PC-9 (cell line): ENCODE results near the gene OSBPL3. TPM values are rescaled to one million over a fixed set of nuclear protein-coding genes. Genes with fewer than 3 reads are reported as not detected.
A peak's percentile ranks its signal among the peaks of the same experiment; 100 is the strongest.

Source experiments
- BruUV-seq: library from RNA; stranded (reverse); fragments of 400-500 nt; replicated peaks from 2 replicates; lab custom pipeline; 2021; lab: Mats Ljungman, UMichigan
- CTCF ChIA-PET: fragments of 300-600 bp; sonication (Branson Sonifier 250); formaldehyde crosslinking; loops from one replicate; lab custom pipeline; 2022; ENCODE audit warnings: antibody characterized with exemption; lab: Charles Lee
- POLR2A ChIA-PET: fragments of 300-600 bp; sonication (Branson Sonifier 250); formaldehyde crosslinking; loops from one replicate; lab custom pipeline; 2022; ENCODE audit warnings: antibody characterized with exemption; ENCODE audit not compliant: unreplicated experiment; lab: Charles Lee
- DNase-seq, 2 experiments: peaks; one replicate each; pipeline versions ENCODE4 v3.0.0 to v3.0.0-alpha.2; 2015 to 2022; ENCODE audit warnings: mixed read lengths in 1 of 2
- H2AFZ ChIP-seq: fragments of 200-600 bp; sonication (generic); 2 replicates; pipeline ENCODE4 v1.8.1; 2017; ENCODE audit warnings: antibody characterized with exemption
- H3F3A ChIP-seq: fragments of 200-600 bp; sonication (generic); 2 replicates; pipeline ENCODE4 v1.8.1; 2017; ENCODE audit warnings: antibody characterized with exemption, mild to moderate bottlenecking, low read depth; ENCODE audit not compliant: insufficient read depth
- H3K27ac ChIP-seq: fragments of 200-600 bp; sonication (generic); 2 replicates; pipeline ENCODE4 v1.6.1; 2016; ENCODE audit warnings: mixed run types
- H3K27me3 ChIP-seq: fragments of 200-600 bp; sonication (generic); 2 replicates; pipeline ENCODE4 v1.6.1; 2016; ENCODE audit warnings: low read depth, mixed run types; ENCODE audit not compliant: insufficient read depth
- H3K36me3 ChIP-seq: fragments of 200-600 bp; sonication (generic); 2 replicates; pipeline ENCODE4 v1.6.1; 2016; ENCODE audit warnings: low read depth, mixed run types
- H3K4me1 ChIP-seq: fragments of 200-600 bp; sonication (generic); replicated peaks from 2 replicates; pipeline ENCODE4 v1.6.1; 2016; ENCODE audit warnings: mixed run types; ENCODE audit not compliant: insufficient read depth
- H3K4me2 ChIP-seq: fragments of 200-600 bp; sonication (generic); 2 replicates; pipeline ENCODE4 v1.6.1; 2017; ENCODE audit warnings: mixed run types
- H3K4me3 ChIP-seq: fragments of 200-600 bp; sonication (generic); 2 replicates; pipeline ENCODE4 v1.6.1; 2016; ENCODE audit warnings: mixed run types
- H3K79me2 ChIP-seq: fragments of 200-600 bp; sonication (generic); 2 replicates; pipeline ENCODE4 v1.6.1; 2017; ENCODE audit warnings: low read depth, mixed run types
- H3K9me2 ChIP-seq: fragments of 200-600 bp; sonication (generic); 2 replicates; pipeline ENCODE4 v1.8.1; 2017; ENCODE audit warnings: mild to moderate bottlenecking; ENCODE audit not compliant: insufficient read depth
- H3K9me3 ChIP-seq: fragments of 200-600 bp; sonication (generic); 2 replicates; pipeline ENCODE4 v1.8.1; 2016; ENCODE audit warnings: low read depth; ENCODE audit not compliant: insufficient read depth
- H4K20me1 ChIP-seq: fragments of 200-600 bp; sonication (generic); 2 replicates; pipeline ENCODE4 v1.8.1; 2017; ENCODE audit not compliant: insufficient read depth
- EZH2 ChIP-seq: fragments of 200-600 bp; sonication (generic); IDR thresholded peaks from 2 replicates; pipeline ENCODE4 v1.8.0; 2017; ENCODE audit warnings: antibody characterized with exemption, low read depth
- intact Hi-C: fragments of 100-400 bp; cut with micrococcal nuclease; formaldehyde crosslinking; loops from one replicate; pipeline ENCODE4 v1.10.0; 2022; ENCODE audit not compliant: unreplicated experiment
- total RNA-seq: library from RNA; stranded (reverse); gene quantifications from 2 replicates; pipeline ENCODE4 v1.2.3, GENCODE V29; 2021
- TF ChIP-seq, protein P1 (sequence below): fragments of 200-600 bp; sonication (generic); conservative IDR thresholded peaks from 2 replicates; pipeline ENCODE4 v1.6.1; 2017; ENCODE audit warnings: mixed run types, antibody characterized with exemption, mild to moderate bottlenecking, moderate library complexity

The OSBPL3 gene
- total RNA-seq, 1 experiment from 2014 or later = 87.6 TPM

DNA sequence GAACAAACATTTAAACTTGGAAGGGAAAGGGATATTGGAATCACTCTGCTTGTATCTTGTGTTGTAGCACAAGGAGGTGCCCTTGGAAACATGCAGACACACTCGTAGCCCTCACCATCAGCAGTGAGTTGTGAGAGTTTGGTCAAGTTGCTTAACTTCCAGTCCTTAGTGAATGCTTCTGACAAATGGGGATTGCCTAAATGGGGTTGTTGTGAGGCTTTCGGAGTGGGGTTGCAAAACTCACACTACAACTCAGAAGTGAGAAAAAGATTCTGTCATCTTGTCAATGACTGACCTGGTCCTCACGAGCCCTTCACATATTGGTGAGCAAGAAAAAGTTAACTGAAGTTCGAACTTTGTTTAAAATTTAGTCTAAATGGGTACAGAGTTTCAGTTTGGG lies 193.7 kb downstream of the OSBPL3 start:
- Histone ChIP-seq H3K9me2 (no peaks in the 10 kb centered on the region), H3K27me3 (no peaks in the 10 kb centered on the region), H2AFZ (no peak overlapping the region), H3K9me3 (peaks cover 10% of the 10 kb centered on the region; the same call in 1 of the 2 replicates), H4K20me1 (no peaks in the 10 kb centered on the region), H3K4me3 (no peak overlapping the region), H3K4me2 (peak overlapping the region; percentile 25), H3K4me1 (peaks cover 18% of the 10 kb centered on the region), H3F3A (peaks cover 25% of the 10 kb centered on the region), H3K27ac (peak overlapping the region; percentile 78), H3K36me3 (no peaks in the 10 kb centered on the region), H3K79me2 (no peaks in the 10 kb centered on the region)
- intact Hi-C loops = no loop called here
- TF ChIP-seq, protein P1, sequence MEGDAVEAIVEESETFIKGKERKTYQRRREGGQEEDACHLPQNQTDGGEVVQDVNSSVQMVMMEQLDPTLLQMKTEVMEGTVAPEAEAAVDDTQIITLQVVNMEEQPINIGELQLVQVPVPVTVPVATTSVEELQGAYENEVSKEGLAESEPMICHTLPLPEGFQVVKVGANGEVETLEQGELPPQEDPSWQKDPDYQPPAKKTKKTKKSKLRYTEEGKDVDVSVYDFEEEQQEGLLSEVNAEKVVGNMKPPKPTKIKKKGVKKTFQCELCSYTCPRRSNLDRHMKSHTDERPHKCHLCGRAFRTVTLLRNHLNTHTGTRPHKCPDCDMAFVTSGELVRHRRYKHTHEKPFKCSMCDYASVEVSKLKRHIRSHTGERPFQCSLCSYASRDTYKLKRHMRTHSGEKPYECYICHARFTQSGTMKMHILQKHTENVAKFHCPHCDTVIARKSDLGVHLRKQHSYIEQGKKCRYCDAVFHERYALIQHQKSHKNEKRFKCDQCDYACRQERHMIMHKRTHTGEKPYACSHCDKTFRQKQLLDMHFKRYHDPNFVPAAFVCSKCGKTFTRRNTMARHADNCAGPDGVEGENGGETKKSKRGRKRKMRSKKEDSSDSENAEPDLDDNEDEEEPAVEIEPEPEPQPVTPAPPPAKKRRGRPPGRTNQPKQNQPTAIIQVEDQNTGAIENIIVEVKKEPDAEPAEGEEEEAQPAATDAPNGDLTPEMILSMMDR = no peak
- TF ChIP-seq EZH2 = no peak
- ChIA-PET CTCF (no interaction called here), POLR2A (no interaction called here)
- no peak for DNase-seq
- no TSS peak for BruUV-seq

DNA sequence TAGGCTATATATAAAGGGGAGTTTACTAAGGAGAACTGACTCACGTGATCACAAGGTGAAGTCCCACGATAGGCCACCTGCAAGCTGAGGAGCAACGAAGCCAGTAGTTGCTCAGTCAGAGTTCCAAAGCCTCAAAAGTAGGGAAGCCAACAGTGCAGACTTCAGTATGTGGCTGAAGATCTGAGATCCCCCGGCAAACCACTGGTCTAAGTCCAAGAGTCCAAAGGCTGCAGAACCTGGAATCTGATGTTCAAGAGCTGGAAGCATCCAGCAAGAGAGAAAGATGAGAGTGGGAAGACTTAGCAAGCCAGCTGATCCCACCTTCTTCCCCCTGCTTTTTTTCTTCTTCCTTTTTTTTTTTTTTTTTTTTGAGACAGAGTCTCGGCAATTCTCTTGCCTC lies 195.7 kb downstream of the OSBPL3 start:
- no TSS peak for BruUV-seq
- peaks cover 18% of the 10 kb centered on the region for H3K4me1 ChIP-seq
- no peak overlapping the region for H3K4me3 ChIP-seq
- H3K4me2 ChIP-seq = no peak overlapping the region
- H3K36me3 ChIP-seq = no peaks in the 10 kb centered on the region
- H3K9me3 ChIP-seq = peaks cover 10% of the 10 kb centered on the region; the same call in 1 of the 2 replicates
- POLR2A ChIA-PET = no interaction called here
- CTCF ChIA-PET = no interaction called here
- H3F3A ChIP-seq = peaks cover 25% of the 10 kb centered on the region
- no peaks in the 10 kb centered on the region for H3K27me3 ChIP-seq
- H4K20me1 ChIP-seq = no peaks in the 10 kb centered on the region
- no peaks in the 10 kb centered on the region for H3K9me2 ChIP-seq
- H3K79me2 ChIP-seq = no peaks in the 10 kb centered on the region
- DNase-seq = no peak
- H3K27ac ChIP-seq = no peak overlapping the region
- intact Hi-C loops = no loop called here
- TF ChIP-seq, protein P1 = no peak
- TF ChIP-seq EZH2 = no peak
- no peak overlapping the region for H2AFZ ChIP-seq

DNA sequence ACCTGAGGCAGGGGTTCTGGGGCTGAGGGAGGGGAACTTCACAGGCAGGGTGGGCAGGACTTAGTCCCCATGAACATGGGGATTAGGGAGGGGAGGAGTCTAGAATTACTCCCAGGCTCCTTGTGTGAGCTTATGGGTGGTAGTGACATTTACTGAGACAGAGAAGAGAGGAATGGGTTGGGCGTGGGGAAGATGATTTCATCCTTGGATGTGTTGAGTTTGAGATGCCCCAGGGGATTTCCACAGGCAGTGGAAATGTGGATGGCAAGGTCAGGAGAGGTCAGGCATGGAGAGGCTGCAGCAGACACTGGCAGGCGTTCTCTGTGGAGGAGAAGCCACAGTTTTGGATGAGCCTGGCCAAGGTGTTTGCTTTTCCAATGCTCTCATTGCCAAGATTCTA lies 196.3 kb downstream of the OSBPL3 start:
- Histone ChIP-seq H3K36me3 (no peaks in the 10 kb centered on the region), H2AFZ (no peak overlapping the region), H3K27me3 (no peaks in the 10 kb centered on the region), H3F3A (peaks cover 21% of the 10 kb centered on the region), H3K4me3 (no peak overlapping the region), H3K4me2 (no peak overlapping the region), H3K9me3 (peaks cover 10% of the 10 kb centered on the region; the same call in 1 of the 2 replicates), H3K79me2 (no peaks in the 10 kb centered on the region), H4K20me1 (no peaks in the 10 kb centered on the region), H3K9me2 (no peaks in the 10 kb centered on the region), H3K27ac (no peak overlapping the region), H3K4me1 (peaks cover 18% of the 10 kb centered on the region)
- BruUV-seq = no TSS peak
- no peak for TF ChIP-seq EZH2
- TF ChIP-seq, protein P1 = no peak
- ChIA-PET POLR2A (no interaction called here), CTCF (no interaction called here)
- intact Hi-C loops = no loop called here
- DNase-seq = no peak
